OCI-M1 (cell line): ENCODE measurements around the gene AARS1.
"Not testable (repeated sequence)": the region's sequence is repeated elsewhere in the genome, so short reads cannot be mapped to it uniquely, and the experiment has no call there.

ENCODE experiments used
- DNase-seq: peaks from one replicate; lab custom pipeline; 2025; lab: John Stamatoyannopoulos, UW

Gene AARS1

DNA sequence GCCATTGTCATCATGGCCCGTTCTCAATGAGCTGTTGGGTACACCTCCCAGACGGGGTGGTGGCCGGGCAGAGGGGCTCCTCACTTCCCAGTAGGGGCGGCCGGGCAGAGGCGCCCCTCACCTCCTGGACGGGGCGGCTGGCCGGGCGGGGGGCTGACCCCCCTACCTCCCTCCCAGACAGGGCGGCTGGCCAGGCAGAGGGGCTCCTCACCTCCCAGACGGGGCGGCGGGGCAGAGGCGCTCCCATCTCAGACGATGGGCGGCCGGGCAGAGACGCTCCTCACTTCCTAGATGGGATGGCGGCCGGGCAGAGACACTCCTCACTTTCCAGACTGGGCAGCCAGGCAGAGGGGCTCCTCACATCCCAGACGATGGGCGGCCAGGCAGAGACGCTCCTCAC is 64.7 kb downstream of the AARS1 start:
- not testable (repeated sequence) for DNase-seq

- DNase-seq = not testable (repeated sequence)
Measured at GRCh38 chr16:70223971-70224513, 65.3 kb downstream of the AARS1 start.

- not testable (repeated sequence) for DNase-seq
Measured at GRCh38 chr16:70223216-70223615, 66.1 kb downstream of the AARS1 start.

GRCh38 chr16:70222574-70222973 is 66.7 kb downstream of the AARS1 start:
- DNase-seq = not testable (repeated sequence)

DNA sequence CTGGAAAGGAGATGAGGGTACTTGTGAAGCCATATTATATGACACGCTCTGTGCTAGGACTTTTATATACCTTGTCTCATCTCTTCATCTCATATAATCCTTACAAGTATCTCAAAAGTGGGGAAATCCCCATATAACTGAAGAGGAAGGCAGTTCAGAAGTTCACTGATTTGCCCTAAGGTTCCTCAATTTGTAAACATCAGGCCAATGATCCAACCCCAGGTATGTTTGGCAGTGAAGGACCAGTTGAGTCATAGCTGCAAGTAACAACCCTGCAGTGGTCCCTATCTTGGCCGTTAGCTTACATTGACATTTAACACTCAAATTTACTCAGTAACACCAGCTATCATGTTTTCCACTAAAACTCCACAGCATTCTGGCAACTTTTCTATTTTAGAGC is 70.7 kb downstream of the AARS1 start:
- DNase-seq = not testable (repeated sequence)

DNA sequence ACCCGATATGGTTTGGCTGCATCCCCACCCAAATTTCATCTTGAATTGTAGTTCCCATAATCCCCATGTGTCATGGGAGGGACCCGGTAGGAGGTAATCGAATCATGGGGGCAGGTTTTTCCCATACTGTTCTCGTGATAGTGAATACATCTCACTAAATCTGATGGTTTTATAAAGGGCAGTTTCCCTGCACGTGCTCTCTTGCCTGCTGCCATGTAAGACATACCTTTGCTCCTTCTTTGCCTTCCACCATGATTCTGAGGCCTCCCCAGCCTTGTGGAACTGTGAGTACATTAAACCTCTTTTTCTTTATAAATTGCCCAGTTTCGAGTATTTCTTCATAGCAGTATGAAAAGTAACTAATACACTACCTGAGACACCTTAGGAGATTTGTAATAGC is 82.9 kb downstream of the AARS1 start:
- not testable (repeated sequence) for DNase-seq

DNA sequence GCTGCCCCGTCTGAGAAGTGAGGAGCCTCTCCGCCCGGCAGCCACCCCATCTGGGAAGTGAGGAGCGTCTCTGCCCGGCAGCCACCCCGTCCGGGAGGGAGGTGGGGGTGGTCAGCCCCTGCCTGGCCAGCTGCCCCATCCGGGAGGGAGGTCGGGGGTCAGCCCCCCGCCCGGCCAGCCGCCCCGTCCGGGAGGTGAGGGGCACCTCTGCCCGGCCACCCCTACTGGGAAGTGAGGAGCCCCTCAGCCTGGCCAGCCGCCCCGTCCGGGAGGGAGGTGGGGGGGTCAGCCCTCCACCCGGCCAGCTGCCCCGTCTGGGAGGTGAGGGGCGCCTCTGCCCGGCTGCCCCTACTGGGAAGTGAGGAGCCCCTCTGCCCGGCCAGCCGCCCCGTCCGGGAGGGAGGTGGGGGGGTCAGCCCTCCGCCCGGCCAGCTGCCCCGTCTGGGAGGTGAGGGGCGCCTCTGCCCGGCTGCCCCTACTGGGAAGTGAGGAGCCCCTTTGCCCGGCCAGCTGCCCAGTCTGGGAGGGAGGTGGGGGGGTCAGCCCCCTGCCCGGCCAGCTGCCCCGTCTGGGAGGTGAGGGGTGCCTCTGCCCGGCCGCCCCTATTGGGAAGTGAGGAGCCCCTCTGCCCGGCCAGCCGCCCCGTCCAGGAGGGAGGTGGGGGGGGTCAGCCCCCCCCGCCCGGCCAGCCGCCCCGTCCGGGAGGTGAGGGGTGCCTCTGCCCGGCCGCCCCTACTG is 84.5 kb downstream of the AARS1 start:
- DNase-seq = not testable (repeated sequence)

DNA sequence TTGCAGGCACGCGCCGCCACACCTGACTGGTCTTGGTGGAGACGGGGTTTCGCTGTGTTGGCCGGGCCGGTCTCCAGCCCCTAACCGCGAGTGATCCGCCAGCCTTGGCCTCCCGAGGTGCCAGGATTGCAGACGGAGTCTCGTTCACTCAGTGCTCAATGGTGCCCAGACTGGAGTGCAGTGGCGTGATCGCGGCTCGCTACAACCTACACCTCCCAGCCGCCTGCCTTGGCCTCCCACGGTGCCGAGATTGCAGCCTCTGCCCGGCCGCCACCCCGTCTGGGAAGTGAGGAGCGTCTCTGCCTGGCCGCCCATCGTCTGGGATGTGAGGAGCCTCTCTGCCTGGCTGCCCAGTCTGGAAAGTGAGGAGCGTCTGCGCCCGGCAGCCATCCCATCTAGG is 85.3 kb downstream of the AARS1 start:
- not testable (repeated sequence) for DNase-seq

GRCh38 chr16:70203508-70203907 is 85.8 kb downstream of the AARS1 start:
- DNase-seq = not testable (repeated sequence)
